Measurements from ENCODE around the gene HNRNPD.
"Not testable (repeated sequence)": the region's sequence is repeated elsewhere in the genome, so short reads cannot be mapped to it uniquely, and the experiment has no call there.

HNRNPD gene

DNA sequence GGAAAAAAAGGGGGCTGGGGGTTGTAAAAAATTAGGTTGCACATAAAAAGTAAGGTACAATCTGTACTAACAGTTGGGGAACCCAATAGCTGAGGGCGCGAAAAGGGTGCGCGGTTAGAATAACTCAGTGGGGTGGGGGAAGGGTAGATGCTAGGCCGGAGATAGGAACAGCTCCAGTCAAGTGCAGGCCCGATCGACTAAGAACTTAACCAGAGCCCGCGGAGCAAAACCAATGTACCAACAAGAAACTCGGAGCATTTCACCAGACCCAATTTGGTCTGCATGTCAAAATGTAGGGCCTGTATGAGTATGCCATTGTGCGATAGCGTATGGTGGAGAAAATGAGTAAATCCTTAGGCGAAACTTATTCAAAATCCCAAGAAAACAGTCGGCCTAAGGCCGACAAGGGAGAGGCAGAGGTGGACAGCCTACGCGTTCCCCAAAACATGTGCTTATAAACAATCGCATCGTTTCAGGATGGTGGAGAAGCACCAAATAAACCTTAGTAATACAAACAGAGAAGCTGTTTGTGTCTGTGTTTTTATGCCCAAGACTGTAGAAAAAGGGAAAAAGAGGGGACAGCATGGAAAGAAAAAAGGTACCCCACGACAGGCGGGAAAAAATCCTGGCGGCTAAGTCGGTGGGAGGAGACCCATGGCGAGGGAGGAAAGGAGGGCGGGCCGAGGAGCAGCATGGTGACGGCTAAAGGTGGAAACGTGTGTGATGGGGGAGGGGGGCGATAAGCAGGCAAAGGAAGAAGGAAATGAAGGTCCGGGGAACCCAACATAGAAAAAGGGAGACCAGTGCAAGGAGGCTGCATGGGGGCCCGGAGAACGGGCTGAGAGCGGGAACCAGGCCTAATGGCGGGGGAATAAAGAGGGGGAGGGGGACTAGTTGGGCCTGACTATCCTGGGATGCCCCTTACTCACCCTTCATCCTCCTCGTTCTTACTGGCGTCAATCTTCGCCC is 990 bp downstream of the HNRNPD start:
- peak; percentile 16 to 75 for DNase-seq

DNA sequence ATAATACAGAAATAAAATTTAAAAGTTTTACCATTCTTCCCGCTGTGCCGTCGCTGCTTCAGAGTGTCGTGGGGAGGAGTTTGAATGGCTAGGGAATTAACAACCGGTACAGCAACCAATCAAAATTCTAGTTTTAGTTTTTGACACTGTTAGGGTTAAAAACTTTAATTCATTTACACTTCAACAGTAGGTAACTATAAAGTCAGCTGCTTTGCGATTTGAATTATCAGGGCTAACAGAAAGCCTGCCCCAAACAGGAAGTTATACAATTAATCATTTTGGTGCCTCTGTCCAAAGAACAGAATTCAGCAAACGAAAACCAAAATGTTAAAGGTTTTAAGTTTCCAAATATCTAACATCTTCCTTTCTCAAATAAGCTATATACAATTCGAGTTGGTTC is 2.3 kb downstream of the HNRNPD start:
- no peak for DNase-seq

DNA sequence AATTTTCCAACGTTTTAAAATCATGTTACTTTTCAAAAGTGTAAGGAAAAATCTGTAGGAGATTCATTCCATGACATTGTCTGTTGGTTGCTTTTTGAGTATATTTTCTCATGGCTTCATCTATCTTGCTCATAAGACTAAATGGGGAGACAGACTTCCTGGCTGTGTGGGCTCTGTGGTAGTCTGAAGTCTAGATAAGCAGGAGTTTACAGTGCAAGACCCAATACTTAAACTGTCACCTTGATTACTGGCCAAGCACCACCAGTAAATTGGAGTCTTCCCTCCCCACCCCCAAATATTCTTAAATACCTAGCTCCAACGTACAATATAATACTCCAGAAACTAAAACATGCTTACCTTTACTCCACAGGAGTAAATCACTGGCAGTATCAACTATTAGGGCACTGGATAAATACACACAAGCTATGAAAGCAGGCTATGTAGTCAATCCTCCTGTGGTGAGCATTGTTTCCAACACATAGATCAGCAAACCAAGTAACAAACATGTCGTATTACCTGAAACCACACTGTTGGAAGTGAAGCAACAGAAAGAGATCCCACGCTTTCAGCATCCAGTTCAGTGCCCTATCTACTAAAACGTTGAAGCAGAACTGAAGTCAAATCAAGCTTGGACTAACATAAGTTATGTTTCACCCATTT is 6.2 kb downstream of the HNRNPD start:
- DNase-seq: no peak

GRCh38 chr4:82366431-82366830 is 7.4 kb downstream of the HNRNPD start:
- DNase-seq: not testable (repeated sequence)

GRCh38 chr4:82363896-82364487 is 9.8 kb downstream of the HNRNPD start:
- no peak for DNase-seq

- DNase-seq: no peak
These were observed 11.2 kb downstream of the HNRNPD start for GRCh38 chr4:82362565-82362964.

- DNase-seq: no peak
These were observed 13.3 kb downstream of the HNRNPD start for GRCh38 chr4:82360298-82361177.

- DNase-seq: no peak
These were observed 14.9 kb downstream of the HNRNPD start for GRCh38 chr4:82358847-82359246.

- DNase-seq: no peak
These were observed 16.2 kb downstream of the HNRNPD start for GRCh38 chr4:82357640-82358039.

DNA sequence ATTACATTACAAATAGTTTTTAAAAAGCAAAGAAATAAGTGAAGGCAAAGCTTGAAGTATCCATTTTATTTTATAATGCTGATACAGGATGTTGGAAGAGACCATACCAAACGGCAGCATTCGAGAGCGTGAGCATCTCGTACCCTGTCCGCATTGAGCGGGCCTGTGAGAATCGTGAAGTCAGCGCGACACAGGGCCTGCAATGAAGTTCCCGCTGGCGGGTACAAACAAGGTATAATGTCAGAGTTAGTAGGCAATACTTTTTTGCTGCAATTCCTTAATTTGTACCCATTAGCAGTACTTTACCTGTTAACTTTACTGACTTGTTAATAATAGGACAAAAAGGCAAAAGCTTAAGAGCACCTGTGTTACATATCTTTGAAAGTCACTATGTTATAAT is 19.0 kb downstream of the HNRNPD start:
- DNase-seq: no peak

- DNase-seq: no peak
These were observed 20.9 kb downstream of the HNRNPD start for GRCh38 chr4:82352825-82353366.

DNA sequence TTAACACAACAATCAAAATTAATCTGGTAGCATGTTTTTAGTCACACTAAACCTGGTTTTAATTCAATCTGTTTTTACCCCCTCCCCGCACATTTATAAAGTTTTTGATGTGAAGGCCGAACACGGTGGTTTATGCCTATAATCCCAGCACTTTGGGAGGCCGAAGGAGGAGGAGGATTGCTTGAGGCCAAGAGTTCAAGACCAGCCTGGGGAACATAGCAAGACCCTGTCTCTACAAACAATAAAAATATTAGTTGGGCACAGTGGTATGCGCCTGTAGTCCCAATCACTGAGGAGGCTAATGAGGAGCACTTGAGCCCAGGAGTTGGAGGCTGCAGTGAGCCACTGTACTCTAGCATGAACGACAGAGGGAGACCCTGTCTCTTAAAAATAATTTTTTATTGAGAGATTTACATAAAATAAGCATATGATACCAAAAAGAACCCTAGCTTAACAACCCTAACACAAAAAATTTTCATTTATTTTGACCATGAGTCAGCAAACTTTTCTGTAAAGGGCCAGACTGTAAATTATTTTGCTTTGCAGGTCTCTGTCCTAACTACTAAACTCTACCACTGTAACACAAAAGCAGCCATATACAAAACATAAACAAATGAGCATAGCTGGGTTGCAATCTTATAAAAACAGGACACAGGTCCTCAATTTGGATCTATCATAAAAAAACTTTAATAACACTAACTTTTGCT is 21.5 kb downstream of the HNRNPD start:
- no peak for DNase-seq

- no peak for DNase-seq
These were observed 27.7 kb downstream of the HNRNPD start for GRCh38 chr4:82346126-82346525.

DNA sequence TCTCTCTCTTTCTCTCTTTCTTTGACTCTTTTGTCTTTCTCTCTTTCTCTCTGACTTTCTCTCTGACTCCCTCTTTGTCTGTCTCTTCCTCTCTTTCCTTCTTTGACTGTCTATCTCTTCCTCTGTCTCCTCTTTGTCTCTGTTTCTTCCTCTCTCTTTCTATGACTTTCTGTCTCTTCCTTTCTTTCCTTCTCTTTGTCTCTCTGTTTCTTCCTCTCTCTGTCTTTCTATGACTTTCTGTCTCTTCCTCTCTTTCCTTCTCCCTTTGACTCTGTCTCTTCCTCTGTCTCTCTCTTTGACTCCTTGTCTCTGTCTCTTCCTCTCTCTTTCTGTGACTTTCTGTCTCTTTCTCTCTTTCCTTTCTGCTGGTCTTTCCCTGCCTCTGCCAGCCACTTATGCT is 38.7 kb downstream of the HNRNPD start:
- no peak for DNase-seq

GRCh38 chr4:82333641-82334040 is 40.1 kb downstream of the HNRNPD start:
- not testable (repeated sequence) for DNase-seq

DNA sequence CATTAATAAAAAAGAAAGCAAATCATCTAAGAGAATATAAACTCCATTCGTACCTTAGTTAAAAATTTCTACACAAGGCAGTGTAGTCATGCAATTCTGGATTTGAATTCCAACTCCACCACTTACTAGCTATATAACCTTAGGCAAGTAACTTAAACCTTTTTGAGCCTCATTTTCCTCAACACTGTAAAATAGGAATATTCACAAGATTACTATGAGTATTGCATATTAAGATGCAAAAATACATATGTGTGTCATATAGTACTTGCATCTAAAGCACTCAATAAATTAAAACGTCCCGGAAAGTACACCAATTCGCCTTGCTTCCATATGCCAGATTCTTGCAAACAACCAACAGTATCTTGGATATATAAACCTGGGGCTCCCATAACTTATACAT is 42.0 kb downstream of the HNRNPD start:
- DNase-seq: no peak

DNA sequence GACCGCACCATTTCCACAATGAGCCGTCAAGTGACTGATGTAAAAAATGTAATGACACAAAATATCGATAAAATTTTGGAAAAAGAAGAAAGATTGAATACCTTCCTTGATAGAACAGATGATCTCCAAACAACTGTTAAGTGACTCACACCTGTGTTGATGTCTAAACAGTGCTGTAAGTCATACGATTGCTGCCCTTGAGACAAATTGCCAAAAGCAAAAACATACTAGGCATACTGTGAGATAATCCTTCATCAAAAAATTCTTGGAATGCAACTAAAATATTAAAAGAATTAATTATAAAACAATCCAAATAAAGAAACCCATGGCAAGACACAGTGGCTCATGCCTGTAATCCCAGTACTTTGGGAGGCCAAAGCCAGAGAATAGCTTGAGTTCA is 53.4 kb downstream of the HNRNPD start:
- no peak for DNase-seq

DNA sequence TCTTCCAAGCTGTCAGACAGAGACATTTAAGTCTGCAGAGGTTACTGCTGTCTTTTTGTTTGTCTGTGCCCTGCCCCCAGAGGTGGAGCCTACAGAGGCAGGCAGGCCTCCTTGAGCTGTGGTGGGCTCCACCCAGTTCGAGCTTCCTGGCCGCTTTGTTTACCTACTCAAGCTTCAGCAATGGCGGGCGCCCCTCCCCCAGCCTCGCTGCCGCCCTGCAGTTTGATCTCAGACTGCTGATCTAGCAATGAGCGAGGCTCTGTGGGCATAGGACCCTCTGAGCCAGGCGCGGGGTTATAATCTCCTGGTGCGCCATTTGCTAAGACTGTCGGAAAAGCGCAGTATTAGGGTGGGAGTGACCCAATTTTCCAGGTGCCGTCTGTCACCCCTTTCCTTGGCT is 70.7 kb downstream of the HNRNPD start:
- not testable (repeated sequence) for DNase-seq
